Islet precursor cell (in vitro differentiated cells): Measurements from ENCODE around the gene CEP68.
A peak's percentile ranks its signal among the peaks of the same experiment; 100 is the strongest.
"Not testable (repeated sequence)": the region's sequence is repeated elsewhere in the genome, so short reads cannot be mapped to it uniquely, and the experiment has no call there.

Experiments
- DNase-seq: peaks from one replicate; pipeline ENCODE4 v3.0.0-alpha.2; 2018

CEP68 gene

DNA sequence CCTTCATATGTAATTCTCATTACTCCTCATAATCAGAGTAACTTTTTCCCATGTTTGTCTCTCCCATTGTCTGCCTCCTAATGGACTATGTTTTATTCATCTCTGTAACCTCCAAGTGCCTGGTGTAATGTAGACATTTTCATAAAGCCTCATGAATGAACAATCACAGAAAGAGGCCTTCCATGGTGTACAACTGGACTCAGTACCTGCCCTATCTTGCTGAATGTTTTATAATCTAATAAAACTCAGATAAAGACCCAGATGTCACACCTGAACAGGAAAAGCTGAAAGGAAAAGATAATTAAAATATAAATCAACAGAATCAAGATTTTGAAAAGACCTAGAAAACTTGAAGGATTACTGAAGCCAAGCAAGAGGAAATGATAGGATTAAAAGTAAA, 37.0 kb downstream of the CEP68 start:
- no peak for DNase-seq

DNA sequence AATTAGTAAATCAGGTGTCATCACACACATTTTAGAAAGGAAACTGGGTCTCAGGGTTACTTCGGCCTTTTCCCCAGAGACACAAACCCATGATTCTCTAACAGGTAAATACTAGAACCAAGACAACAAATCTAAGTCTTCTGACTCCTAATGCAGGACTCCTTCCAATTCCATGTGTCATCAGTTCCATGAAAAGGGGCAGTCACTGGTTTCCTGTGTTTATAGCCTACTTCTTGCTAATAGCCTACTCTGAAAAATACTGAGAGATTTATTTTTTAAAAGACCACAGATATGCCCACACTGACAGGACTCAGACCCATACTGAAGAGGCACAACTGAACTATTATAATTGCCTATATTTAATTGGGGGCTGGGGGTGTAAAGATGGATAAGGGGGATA, 40.7 kb downstream of the CEP68 start:
- no peak for DNase-seq

DNA sequence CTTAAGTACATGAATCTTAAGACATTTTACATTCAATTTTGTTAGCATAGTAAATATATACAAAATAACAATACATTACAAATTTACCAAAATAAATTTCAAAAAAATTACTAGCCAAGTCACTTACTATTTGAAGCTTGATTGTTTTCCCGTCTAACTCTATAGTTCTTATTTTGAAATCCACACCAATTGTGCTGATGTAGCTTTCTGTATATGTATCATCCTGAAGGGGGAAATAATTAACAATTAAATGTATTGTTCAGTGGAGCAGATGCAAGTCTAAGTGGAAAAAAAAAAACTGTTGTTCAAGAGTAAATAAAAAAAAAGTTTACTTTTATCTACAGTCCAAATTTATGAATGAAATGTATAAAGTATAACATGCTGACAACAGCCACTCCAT, 41.6 kb downstream of the CEP68 start:
- DNase-seq: no peak

DNA sequence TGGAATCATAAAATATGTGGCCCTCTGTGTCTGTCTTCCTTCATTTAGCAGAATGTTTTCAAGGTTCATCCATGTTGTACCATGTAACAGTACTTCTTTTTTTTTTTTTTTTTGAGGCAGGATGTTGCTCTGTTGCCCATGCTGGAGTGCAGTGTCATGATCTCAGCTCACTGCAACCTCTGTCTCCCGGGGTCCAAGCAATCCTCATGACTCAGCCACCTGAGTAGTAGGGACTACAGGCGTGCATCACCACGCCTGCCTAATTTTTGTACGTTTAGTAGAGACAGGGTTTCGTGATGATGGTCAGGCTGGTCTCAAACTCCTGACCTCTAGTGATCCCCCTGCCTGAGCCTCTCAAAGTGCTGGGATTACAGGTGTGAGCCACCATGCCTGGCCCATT, 42.5 kb downstream of the CEP68 start:
- no peak for DNase-seq

DNA sequence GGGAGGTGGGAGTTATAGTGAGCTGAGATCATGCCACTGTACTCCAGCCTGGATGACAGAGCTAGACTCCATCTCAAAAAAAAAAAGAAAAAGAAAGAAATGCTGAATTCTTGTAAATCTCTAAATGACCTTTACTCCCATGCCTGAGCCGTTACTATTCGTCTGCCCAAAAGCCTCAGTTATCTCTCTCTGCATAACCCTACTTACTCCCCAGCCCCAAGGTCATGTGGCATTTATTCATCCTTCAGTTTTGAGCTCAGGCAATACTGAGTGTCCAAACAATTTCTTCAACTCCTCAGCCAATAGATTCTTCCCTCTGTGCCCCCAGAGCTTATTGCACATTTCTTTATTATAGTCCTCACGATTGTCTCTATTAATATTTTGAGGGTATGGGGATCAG, 44.9 kb downstream of the CEP68 start:
- DNase-seq: no peak

DNA sequence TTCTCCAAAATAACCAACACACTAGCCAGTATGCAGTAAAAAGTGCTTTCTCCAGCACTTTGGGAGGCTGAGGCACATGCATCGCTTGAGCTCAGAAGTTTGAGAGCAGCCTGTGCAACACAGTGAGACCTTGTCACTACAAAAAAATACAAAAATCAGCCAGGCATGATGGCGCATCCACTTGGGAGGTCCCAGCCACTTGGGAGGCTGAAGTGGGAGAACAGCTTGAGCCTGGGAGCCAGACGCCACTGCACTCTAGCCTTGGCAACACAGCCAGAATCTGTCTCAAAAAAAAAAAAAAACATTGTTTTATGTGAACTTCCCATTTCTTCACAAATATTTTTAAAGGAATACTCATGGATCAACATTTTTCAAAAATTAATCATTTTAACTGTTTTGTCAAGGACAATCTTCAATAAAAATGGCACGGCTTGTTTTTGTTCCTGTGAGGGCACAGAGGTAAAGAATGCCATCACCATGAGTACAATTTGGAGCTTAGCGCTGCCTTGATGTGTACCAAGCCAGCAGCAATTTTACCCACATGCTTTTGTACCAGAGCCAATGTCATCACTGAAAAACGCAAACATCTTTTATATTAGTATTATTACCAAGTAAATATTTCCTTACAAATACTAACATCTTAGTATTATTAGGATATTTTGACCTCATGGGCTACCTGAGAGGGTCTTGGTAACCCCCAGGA, 46.9 kb downstream of the CEP68 start:
- DNase-seq: no peak

DNA sequence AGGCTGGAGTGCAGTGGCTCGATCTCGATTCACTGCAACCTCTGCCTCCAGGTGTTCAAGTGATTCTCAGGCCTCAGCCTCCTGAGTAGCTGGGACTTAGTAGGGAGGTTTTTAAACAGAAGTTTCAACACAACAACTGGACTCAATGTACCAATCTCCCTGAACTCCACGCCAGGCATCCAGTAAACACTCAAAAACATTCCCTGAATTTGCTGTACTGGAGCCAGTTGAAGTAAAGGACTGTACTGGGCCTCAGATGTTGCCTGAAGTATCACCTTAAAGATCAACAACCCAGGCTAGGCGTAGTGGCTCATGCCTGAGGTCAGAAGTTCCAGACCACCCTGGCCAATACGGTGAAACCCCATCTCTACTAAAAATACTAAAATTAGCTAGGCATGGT, 51.3 kb downstream of the CEP68 start:
- no peak for DNase-seq

DNA sequence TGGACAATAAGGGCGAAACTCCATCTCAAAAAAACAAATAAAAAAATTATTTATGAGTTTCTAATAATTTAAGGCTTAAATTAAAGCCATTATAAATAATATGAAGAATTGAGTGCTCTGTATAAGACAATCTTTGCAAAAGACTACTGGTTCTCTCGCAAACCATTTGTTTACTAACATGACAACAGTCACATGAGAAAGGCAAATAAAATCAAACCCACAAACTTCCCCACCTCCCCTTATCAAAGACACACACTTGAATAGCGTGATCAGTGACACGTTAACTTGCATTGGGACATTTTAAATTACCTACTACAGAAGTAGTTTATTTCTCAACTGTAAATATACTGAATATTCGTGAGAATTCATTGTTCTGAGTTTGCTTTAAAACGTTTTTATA, 52.6 kb downstream of the CEP68 start:
- no peak for DNase-seq

DNA sequence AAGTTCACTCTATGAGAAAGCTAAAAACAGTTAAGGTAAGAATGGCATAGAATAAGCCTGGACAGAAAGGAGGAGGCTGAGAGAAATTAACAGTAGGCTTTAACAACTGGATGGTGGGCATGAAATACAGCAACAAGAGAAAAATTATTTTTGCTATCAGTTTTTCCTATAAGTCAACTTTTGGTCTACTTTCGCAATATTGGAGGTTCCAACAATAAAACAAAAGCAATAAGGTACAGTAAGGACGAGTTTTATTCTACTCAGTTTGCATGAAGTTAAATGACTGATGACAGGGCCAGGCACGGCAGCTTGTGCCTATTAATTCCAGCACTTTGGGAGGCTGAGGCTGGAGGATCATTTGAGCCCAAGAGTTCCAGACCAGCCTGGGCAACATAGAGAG, 56.4 kb downstream of the CEP68 start:
- no peak for DNase-seq

DNA sequence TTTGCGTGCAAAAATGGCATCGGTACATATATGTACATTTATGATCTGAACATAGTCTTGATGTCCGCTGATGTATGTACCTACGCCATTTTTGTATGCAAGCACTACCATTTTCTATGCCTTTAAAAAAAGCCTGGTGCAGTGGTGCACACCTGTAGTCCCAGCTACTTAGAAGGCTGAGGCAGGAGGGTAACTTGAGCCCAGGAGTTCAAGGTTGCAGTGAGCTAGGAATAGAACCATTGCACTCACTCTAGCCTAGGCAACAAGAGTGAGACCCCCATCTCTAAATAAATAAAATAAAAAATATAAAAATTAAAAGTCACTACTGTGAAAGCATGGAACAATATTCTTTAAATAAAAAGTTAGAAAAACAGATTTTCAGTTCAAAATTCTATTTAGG, 57.0 kb downstream of the CEP68 start:
- no peak for DNase-seq

DNA sequence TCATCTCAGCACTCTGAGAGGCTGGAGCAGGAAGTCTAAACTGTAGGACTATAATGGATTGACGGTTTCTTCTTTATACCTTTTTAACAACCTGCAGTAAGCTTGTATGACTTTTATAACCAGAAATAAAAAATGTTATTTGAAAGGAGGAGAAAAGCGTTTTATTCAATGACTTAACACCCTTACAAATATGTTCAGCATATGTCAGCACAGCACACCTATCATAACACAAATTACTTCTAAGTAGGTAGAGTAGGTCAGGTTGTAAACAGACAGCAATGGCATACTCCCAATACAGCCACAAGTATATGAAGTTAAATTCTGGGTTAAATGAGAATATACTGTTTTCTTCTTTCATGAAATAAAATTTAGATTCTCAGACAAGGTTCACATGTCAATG, 57.6 kb downstream of the CEP68 start:
- DNase-seq: no peak

DNA sequence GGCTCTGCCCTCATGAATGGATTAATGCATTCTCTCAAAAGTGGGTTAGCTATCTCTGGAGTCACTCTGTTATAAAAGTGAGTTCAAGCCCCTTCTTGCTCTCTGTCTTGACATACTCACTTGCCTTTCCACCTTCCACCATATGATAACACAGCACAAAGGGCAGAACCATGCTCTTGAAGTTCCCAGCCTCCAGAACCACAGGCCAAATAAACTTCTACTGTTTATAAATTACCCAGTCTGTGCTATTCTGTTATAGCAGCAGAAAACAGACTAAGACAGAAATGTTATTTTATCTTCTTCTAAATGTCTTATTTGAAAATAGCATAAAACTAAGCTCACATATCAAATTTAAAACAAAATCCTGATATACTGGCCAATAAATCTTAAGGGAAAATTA, 58.7 kb downstream of the CEP68 start:
- no peak for DNase-seq

DNA sequence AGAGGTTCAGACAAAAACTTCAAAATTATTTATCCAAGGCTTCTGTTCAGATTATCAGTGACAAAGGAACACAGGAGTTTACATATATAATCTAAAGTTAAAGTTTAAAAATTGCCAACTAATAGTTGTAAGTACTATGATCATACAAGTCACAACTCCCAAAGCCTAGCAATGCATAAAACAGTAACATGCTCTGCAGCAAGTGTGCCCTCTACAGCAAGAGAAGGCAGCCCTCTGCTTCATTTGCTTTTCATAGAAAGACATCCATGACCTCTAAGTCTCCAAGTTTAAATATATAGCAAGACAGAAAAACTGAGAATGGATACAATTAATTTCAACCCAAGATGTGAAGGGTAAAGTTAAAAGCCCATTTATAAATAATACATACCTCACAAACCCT, 60.4 kb downstream of the CEP68 start:
- no peak for DNase-seq

DNA sequence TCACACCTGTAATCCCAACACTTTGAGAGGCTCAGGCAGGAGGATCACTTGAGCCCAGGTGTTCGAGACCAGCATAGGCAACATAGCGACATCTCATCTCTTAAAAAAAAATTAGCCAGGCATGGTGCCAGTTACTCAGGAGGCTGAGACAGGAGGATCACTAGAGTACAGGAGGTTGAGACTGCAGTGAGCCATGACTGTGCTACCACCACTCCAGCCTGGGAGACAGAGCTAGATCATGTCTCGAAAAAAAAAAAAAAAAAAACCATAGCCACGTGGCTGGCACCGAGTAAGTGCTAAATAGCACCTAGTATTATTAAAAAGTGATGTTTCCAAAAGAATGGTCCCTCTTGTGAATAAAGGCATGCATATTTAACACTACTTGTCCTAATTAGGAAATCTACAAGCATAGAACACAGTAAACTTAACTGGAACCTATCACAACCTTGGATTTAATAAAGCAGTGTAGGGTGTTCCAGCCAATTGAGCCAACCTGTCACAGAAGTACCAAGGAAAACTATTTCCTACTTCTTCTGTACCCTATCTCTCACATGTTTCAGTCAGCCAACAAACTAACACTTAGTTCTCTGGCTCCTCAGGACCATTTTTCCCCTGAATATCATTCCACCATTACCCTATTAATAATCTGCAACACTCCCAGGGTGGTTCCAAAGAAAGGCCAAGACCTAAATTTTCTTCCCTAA, 64.9 kb downstream of the CEP68 start:
- no peak for DNase-seq

DNA sequence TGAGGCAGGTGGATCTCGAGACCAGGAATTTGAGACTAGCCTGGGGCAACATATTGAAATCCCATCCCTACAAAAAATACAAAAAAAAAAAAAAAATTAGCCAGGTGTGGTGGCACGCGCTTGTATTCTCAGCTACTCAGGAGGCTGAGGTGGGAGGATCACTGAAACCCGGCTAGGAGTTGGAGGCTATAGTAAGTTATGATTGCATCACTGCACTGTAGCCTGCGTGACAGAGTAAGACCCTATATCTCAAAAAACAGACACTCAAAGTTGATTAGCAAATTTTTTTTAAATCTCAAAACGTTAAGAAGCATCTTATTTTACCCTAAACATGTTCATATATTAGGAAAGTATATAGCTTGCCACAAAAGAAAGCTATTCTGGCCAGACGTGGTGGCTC, 66.1 kb downstream of the CEP68 start:
- DNase-seq: no peak

DNA sequence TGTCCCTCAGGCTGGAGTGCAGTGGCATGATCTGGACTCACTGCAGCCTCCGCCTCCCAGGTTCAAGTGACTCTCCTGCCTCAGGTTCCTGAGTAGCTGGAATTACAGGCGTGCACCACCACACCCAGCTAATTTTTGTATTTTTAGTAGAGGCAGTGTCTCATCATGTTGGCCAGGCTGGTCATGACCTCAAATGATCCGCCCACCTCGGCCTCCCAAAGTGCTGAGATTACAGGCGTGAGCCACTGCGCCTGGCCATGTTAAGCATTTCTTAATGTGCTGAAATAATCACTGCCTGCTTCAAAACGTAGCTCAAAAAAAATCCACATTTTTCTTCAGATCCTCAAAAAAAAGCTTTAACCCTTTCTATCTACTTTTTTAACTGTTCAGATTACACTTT, 69.2 kb downstream of the CEP68 start:
- not testable (repeated sequence) for DNase-seq

DNA sequence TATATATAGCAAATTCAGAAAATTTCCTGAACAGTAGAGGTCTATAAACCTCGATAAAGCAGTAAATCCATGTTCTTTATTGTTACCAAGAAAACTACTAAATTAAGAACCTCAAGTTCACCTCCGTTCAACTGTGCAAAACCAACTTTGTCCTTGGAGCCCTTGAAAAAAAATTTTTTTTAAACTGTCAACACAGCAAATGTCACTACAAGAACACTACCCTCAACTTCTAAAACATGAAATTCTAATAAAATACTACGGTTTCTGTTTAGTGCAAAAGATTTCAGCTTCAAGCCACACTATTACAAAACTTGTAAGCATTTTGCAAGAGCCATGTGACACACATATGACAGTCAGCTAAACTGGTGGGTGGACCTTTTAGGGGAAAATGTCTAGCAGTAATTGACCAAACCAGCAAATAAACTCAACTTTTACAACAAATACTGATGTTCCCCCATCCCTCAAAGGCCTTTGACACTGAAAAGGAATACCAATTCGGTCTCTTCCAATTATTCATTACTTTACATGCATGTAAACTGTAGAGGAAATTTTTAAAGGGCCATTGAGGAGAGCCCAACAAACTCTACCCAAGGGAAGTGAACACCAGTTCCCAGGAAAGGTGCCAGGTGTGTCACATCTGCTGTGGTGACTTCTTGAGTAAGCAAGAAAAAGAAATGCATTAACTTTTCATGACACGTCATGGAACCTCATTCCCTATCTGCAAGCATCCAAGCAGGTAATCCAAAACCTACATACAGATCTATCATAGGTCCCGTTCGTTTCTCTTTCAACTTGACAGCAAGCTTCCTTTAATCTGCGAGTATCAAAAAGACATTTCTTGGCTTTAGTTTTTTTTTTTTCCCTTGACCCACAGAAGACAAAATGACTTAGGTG, 72.3 kb downstream of the CEP68 start:
- no peak for DNase-seq

DNA sequence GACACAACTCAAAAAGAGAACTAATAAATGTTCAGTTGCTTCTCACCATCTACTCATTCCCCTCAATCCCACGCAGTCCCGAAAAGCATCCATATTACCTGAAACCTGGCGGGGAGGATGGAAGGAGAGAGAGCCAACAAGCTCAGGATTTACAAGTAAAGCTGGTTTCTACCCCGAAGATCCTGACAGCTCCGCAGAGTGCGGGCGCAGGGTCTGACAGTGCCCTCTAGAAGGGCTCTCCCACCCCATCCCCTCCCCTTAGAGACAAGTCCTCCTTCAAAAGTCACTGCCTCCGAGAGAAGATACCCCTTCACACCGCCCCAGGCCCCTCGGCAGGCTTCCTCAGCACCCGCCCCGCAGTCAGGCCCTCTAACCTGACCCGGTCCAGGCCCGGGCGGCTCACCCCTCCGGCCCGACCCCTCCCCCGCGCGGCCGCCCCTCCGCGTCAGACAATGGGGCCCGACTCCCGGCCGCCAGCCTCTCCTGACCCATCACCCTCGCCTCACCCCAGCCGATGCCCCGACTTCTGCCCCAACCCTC, 73.1 kb downstream of the CEP68 start:
- DNase-seq: peak; percentile 72

DNA sequence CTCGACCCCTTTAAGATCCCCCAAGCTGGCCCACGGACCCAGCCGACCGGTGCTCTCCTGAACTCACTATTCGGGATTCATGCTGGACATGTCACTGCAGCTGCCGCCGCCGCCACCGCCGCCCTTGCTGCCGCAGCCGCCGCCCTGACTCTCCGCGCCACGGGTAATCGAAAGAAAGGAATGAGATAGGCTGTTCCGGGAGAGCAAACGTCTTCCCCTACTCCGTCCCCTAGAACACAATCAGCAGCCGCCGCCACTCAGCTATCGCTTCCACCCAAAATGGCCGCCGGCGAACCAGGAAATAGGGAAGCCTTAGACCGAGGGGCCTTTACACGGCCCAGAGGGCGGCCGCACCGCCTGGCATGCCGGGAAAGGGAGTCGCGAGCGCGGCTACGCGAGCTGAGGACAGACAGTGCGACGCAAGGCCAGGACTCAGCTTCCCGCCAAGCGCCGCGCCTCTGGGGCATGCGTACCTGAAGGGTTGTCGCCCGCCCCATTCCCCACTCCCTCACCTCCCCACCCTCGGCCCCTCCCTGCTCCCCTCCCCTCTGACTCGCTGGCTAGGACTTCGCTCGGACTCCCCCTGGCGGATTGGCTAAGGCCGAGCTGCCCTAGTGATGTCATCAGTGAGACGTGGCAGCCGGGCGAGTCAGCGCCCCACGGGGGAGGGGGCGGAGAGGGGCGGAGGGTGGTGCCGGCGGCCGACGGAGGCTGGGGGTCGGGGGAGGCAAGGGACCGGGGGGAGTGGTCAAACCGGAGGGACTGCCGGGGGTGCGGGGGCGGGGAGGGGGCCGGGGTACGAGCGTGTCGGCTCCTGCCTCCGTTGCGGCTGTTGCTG, 73.8 kb downstream of the CEP68 start, which contains the start of gene RAB1A:
Gene RAB1A (minus strand): TSS at position 281 of the 838 bp plus-strand sequence. CDS start 191 bp downstream, at position 90.
- DNase-seq: peak; percentile 100

DNA sequence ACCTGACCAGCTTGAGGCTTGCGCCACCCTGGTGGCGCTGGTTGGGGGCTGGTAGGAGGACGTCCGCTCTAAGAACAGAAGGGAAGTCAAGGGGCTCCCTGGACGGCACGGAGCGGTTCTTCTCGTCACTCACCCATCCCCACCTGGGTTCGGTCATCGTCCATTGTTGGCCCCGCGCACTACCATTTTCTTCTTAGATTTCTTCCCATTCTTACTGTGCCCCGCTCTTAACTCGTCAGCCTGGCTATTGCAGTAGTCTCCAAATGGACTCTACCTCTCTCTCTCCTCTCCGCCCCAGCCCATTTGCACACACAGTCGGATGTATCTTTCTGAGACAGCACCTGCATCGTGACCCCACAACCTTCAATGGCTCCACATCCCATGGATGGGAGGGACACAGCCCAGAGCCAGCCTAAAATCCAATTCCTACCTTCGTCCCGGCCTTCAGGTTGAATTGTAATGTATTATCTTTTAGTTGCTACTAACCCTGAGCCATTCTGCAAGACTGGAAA, 74.5 kb downstream of the CEP68 start:
- no peak for DNase-seq

DNA sequence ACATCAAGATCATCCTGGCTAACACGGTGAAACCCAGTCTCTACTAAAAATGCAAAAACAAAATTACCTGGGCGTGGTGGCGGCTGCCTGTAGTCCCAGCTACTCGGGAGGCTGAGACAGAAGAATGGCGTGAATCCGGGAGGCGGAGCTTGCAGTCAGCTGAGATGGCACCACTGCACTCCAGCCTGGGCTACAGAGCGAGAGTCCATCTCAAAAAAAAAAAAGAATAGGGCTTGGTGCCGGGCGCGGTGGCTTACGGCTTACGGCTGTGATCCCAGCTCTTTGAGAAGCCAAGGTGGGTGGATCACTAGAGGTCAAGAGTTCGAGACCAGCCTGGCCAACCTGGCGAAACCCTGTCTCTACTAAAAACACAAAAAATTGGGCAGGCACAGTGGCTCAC, 76.7 kb downstream of the CEP68 start:
- not testable (repeated sequence) for DNase-seq

DNA sequence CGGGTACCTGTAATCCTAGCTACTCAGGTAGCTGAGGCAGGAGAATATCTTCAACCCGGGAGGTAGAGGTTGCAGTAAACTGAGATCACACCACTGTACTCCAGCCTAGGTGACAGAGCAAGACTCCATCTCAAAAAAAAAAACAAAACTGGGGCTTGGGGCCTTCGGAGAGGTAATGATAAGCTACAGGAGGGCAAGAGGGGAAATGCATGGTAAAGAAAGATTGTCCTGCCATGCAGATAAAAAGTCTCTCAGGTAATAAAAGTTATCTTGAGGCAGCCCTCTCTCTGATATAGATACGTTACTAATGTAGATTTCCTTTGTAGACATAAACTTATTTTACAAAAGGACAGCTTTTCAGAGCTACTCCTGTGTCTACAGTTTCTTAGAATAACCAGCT, 77.4 kb downstream of the CEP68 start:
- no peak for DNase-seq
